Osteoblast (primary cell): ENCODE results near the gene FGF12. TPM values are rescaled to one million over a fixed set of nuclear protein-coding genes. Genes with fewer than 3 reads are reported as not detected.

Experiments
- DNase-seq: peaks from one replicate; pipeline ENCODE4 v3.0.0; 2011; ENCODE audit warnings: low spot score, mixed read lengths; ENCODE audit not compliant: insufficient read length; ENCODE audit errors: missing footprints
- H2AFZ ChIP-seq: 2 replicates; pipeline ENCODE4 v1.6.0; 2011; ENCODE audit warnings: mild to moderate bottlenecking, low read length
- H3K27ac ChIP-seq: 2 replicates; pipeline ENCODE4 v1.5.1; 2011; ENCODE audit warnings: mild to moderate bottlenecking, low read depth, low read length, moderate library complexity
- H3K27me3 ChIP-seq: 2 replicates; pipeline ENCODE4 v1.6.0; 2012; ENCODE audit warnings: mild to moderate bottlenecking, control low read depth, inconsistent platforms, low read length, moderate library complexity; ENCODE audit not compliant: insufficient read depth
- H3K36me3 ChIP-seq: 2 replicates; pipeline ENCODE4 v1.5.1; 2011; ENCODE audit warnings: mild to moderate bottlenecking, low read length, control low read depth, moderate library complexity; ENCODE audit not compliant: insufficient read depth
- H3K4me1 ChIP-seq: 2 replicates; pipeline ENCODE4 v1.5.1; 2011; ENCODE audit warnings: mild to moderate bottlenecking, low read length, control low read depth, moderate library complexity; ENCODE audit not compliant: insufficient read depth
- H3K4me2 ChIP-seq: 2 replicates; pipeline ENCODE4 v1.6.0; 2011; ENCODE audit warnings: mild to moderate bottlenecking, low read length; ENCODE audit not compliant: insufficient read depth
- H3K4me3 ChIP-seq: fragments of 200-600 bp; sonication (generic); 3 replicates; pipeline ENCODE4 v1.5.1; 2012; ENCODE audit warnings: mild to moderate bottlenecking, low read length, inconsistent platforms; ENCODE audit not compliant: insufficient read depth
- H3K79me2 ChIP-seq: 2 replicates; pipeline ENCODE4 v1.6.0; 2012; ENCODE audit warnings: mild to moderate bottlenecking, low read length, control low read depth, inconsistent platforms; ENCODE audit not compliant: insufficient read depth
- H3K9me3 ChIP-seq: 2 replicates; pipeline ENCODE4 v1.5.1; 2011; ENCODE audit warnings: low read depth, low read length, control low read depth
- H4K20me1 ChIP-seq: 2 replicates; pipeline ENCODE4 v1.6.0; 2012; ENCODE audit warnings: mild to moderate bottlenecking, low read length, control low read depth; ENCODE audit not compliant: insufficient read depth
- total RNA-seq: library from RNA; depleted of rRNA; stranded (reverse); fragments of >200 nt; gene quantifications from 2 replicates; pipeline ENCODE4 v1.2.3, GENCODE V29; 2012
- TF ChIP-seq, protein P1 (sequence below): IDR thresholded peaks from 2 replicates; pipeline ENCODE4 v1.5.1; 2011; ENCODE audit warnings: mild to moderate bottlenecking, low read depth, low read length, moderate library complexity; ENCODE audit errors: extremely low read depth

Gene FGF12
- total RNA-seq, 1 donor, result not detected

DNA sequence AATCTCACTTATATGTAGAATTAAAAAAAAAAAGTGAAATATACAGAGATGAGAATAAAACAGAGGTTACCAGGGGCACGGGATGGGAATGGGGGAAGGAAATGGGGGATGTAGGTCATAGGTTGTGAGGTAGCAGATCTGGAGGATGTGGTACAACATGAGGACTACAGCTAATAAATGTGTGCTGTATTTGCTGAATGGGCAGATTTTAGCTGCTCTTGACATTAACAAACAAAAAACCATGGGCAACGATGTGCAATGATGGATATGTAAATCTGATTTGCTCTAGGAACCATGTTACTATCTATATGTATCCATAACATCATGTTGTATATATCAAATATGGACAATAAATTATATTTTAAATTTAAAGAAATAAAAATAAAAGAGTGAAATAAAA, 87.4 kb downstream of the FGF12 start:
- H3K4me3 ChIP-seq, result no peak overlapping the region
- TF ChIP-seq, protein P1, sequence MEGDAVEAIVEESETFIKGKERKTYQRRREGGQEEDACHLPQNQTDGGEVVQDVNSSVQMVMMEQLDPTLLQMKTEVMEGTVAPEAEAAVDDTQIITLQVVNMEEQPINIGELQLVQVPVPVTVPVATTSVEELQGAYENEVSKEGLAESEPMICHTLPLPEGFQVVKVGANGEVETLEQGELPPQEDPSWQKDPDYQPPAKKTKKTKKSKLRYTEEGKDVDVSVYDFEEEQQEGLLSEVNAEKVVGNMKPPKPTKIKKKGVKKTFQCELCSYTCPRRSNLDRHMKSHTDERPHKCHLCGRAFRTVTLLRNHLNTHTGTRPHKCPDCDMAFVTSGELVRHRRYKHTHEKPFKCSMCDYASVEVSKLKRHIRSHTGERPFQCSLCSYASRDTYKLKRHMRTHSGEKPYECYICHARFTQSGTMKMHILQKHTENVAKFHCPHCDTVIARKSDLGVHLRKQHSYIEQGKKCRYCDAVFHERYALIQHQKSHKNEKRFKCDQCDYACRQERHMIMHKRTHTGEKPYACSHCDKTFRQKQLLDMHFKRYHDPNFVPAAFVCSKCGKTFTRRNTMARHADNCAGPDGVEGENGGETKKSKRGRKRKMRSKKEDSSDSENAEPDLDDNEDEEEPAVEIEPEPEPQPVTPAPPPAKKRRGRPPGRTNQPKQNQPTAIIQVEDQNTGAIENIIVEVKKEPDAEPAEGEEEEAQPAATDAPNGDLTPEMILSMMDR, result no peak
- no peaks in the 10 kb centered on the region for H3K9me3 ChIP-seq
- H3K79me2 ChIP-seq, result no peaks in the 10 kb centered on the region
- H3K36me3 ChIP-seq, result no peaks in the 10 kb centered on the region
- peak; percentile 19 for DNase-seq
- H3K4me2 ChIP-seq, result no peak overlapping the region
- H3K27me3 ChIP-seq, result no peaks in the 10 kb centered on the region
- H3K27ac ChIP-seq, result no peak overlapping the region
- H4K20me1 ChIP-seq, result no peaks in the 10 kb centered on the region
- H2AFZ ChIP-seq, result no peak overlapping the region
- no peaks in the 10 kb centered on the region for H3K4me1 ChIP-seq

DNA sequence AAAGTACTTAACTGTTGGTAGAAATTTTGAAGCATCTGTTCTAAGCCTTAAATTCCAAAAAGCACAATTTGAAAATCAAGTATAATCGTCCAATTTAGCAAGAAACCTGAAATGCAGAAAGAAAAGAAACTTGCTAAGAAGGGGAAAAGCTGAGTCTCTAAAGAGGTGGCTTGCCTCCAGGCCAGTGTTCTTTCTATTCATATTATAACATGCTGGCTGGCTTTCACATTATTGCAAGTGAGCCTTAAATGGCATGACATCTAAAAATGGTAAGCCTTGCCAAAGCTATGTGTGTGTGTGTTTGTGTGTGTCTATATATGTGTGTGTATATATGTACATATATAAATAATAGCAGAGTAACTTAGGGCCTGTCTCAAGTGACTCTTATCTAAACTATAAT, 89.5 kb downstream of the FGF12 start:
- no peaks in the 10 kb centered on the region for H3K27me3 ChIP-seq
- no peak overlapping the region for H3K4me3 ChIP-seq
- no peaks in the 10 kb centered on the region for H4K20me1 ChIP-seq
- no peaks in the 10 kb centered on the region for H3K36me3 ChIP-seq
- no peaks in the 10 kb centered on the region for H3K9me3 ChIP-seq
- no peaks in the 10 kb centered on the region for H3K4me1 ChIP-seq
- H2AFZ ChIP-seq, result no peak overlapping the region
- H3K79me2 ChIP-seq, result no peaks in the 10 kb centered on the region
- no peak for DNase-seq
- no peak overlapping the region for H3K4me2 ChIP-seq
- no peak overlapping the region for H3K27ac ChIP-seq
- TF ChIP-seq, protein P1, result no peak

DNA sequence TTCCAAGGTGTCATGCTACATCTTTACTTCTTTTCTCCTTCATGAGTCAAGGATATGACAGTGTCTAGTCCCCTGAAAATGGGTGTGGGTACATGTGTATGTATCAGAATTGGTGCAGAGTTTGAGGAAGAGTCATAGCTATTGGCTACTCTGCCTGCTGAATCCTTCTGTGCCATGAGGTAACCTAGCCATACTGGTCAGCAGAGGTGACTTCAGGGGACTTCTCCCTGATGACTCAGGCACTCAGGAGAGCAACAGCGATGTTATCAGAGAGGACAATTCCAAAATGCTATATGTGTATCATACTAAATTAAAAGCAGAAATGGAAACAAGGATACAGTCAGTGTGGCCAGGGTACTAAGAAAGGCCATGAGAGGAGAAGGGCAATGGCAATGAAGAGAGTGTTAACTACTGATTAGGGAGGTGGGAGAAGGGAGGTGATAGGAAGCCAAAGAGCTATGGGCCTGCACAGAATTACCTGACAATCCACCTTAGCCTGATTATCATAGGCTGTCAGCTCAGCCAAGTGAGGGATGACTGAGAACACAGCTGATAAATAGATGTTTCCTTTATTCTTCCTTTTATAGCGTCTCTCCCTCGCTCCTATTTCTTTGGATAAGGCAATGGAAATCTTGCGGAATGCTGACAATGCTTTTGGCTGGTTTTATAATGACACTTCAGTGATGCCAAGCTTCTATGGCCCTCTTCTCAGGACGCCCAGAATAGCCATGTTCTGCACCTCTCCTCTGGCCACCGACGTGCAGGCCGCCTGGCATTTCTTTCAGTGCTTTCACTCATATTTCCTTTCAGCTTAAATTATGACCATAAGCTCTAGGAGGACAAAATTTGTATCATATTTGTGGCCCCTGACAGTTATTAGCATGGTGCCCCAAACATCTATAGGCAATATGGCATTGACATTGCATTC, 90.6 kb downstream of the FGF12 start:
- Histone ChIP-seq H3K27ac (no peak overlapping the region), H3K9me3 (no peaks in the 10 kb centered on the region), H4K20me1 (no peaks in the 10 kb centered on the region), H3K4me3 (no peak overlapping the region), H3K79me2 (no peaks in the 10 kb centered on the region), H3K36me3 (no peaks in the 10 kb centered on the region), H3K4me2 (no peak overlapping the region), H2AFZ (no peak overlapping the region), H3K4me1 (no peaks in the 10 kb centered on the region), H3K27me3 (no peaks in the 10 kb centered on the region)
- TF ChIP-seq, protein P1, result no peak
- no peak for DNase-seq

DNA sequence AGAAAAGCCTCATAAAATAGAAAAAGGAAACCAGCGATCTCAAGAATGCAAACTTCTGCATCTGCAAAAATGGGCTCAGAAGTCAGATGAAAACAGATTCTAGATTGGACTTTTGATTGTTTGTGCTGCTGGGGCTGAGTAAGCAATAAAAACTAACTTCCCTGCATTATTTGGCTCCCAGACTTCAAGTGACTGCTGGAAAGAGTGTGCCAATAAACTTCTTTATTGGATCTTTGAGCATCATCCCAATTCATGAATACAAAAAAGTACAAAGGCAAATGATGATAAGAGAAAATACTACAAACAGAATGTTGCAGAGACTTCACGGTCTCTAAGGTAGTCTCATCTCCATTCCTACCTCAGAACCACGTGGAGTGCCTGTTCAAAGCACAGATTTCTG, 97.9 kb downstream of the FGF12 start:
- TF ChIP-seq, protein P1, result no peak

More for the DNA sequence above, 97.9 kb downstream of the FGF12 start:
- Histone ChIP-seq H3K27me3 (no peaks in the 10 kb centered on the region), H3K4me2 (no peak overlapping the region), H3K36me3 (no peaks in the 10 kb centered on the region), H3K9me3 (peaks cover 3% of the 10 kb centered on the region), H3K79me2 (no peaks in the 10 kb centered on the region), H3K4me3 (no peak overlapping the region), H4K20me1 (no peaks in the 10 kb centered on the region), H2AFZ (no peak overlapping the region), H3K4me1 (no peaks in the 10 kb centered on the region), H3K27ac (no peak overlapping the region)
- no peak for DNase-seq
